Lower leg skin (tissue), 3 donors: Measurements from ENCODE around the gene GNAI3.

Experiments
- CTCF ChIP-seq, 3 donors: fragments of 450-650 bp; IDR thresholded peaks; one replicate each; pipeline ENCODE4 v1.5.1; 2016; ENCODE audit warnings: antibody characterized with exemption in 3 of 3, mild to moderate bottlenecking in 3 of 3, moderate library complexity in 2 of 3
- POLR2A ChIP-seq, 2 donors: fragments of 450-650 bp; IDR thresholded peaks; one replicate each; pipeline ENCODE4 v1.6.1; 2016 to 2017; ENCODE audit warnings: antibody characterized with exemption in 2 of 2, mild to moderate bottlenecking in 1 of 2, moderate library complexity in 1 of 2

GRCh38 chr1:109573785-109574184, 25.4 kb downstream of the GNAI3 start:
- TF ChIP-seq POLR2A (IDR thresholded peaks at IDR 0.05), result no peak
- no peak for TF ChIP-seq CTCF (IDR thresholded peaks at IDR 0.05)
